ENCODE measurements around the gene DHRS1. TPM values are rescaled to one million over a fixed set of nuclear protein-coding genes. Genes with fewer than 3 reads are reported as not detected.

Gene DHRS1
- polyA plus RNA-seq, 1 donor (not counting 4 experiments of a cell fraction or from before 2014, with no cell fraction given) = 65.1 TPM

DNA sequence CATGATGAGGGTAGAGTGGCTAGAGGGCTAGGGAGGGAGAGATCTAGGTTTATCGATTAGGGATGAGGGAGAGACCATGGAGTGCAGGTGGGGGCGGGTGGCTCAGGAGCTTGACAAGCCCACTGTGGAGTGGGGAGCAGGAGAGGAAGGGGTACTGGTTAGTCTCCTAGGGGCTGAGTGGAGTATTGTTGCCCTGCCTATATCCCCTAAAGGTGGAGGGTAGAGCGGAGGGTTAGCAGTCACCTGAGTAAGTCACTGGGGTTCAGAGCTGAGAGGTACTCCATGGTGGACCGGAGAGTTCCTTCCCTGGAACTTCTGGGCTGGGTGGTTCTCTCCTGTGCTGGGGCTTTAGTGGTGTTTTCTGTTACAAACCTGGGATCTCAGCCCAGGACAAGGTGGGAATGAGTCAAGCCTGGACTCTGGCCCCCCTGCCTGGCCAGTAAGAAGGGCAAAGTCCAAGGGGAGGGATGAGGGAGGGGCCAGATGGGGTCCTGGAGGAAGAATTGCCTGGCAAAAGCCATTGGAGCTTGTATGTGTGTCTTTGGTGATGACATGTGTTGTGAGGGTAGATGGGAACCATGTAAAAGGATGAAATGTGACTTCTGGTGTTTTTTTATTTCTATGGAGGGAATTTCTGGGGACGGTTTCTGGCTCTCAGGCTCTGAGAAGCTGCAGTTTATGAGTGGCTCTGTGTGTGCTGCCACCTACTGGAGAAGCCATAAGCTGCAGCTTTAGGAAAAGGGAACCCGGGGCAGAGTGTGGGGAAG is 8.2 kb upstream of the DHRS1 start, which contains the start of gene CIDEB:
Gene CIDEB, minus strand, starts transcription at position 403 of the 767 bp plus-strand sequence. Its CDS starts 119 bp downstream, at position 284.
- H3K9me1 ChIP-seq (ENCODE audit: control insufficient read depth, extremely low read depth, insufficient read depth, low read length) = no peaks in the 10 kb centered on the region
- no peaks in the 10 kb centered on the region for H3K9me3 ChIP-seq (ENCODE audit: control insufficient read depth, low read depth, low read length)
- FAIRE-seq (no peak), DNase-seq (ENCODE audit: low read depth, low spot score) (no peak)
- TF ChIP-seq EZH2 (IDR thresholded peaks at IDR 0.05; ENCODE audit: low read length) = no peak
- TF ChIP-seq, protein P1, sequence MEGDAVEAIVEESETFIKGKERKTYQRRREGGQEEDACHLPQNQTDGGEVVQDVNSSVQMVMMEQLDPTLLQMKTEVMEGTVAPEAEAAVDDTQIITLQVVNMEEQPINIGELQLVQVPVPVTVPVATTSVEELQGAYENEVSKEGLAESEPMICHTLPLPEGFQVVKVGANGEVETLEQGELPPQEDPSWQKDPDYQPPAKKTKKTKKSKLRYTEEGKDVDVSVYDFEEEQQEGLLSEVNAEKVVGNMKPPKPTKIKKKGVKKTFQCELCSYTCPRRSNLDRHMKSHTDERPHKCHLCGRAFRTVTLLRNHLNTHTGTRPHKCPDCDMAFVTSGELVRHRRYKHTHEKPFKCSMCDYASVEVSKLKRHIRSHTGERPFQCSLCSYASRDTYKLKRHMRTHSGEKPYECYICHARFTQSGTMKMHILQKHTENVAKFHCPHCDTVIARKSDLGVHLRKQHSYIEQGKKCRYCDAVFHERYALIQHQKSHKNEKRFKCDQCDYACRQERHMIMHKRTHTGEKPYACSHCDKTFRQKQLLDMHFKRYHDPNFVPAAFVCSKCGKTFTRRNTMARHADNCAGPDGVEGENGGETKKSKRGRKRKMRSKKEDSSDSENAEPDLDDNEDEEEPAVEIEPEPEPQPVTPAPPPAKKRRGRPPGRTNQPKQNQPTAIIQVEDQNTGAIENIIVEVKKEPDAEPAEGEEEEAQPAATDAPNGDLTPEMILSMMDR (optimal IDR thresholded peaks at IDR 0.05 in 1 of 3, IDR thresholded peaks at IDR 0.05 in 1 of 3, conservative IDR thresholded peaks at IDR 0.05 in 1 of 3; ENCODE audit: extremely low read depth in 1 of 3, insufficient read depth in 2 of 3, low read length in 3 of 3) = peak in 2 of 3 experiments; percentile 93 to 98
- H2AFZ ChIP-seq (ENCODE audit: control insufficient read depth, low read length) = no peak within 1 kb of the TSS
- H3K36me3 ChIP-seq (ENCODE audit: control insufficient read depth in 2 of 2, extremely low read depth in 1 of 2, insufficient read depth in 2 of 2, low read length in 2 of 2) = peaks cover 40 to 52% of the 10 kb centered on the region in 2 experiments
- peaks cover 42% of the 10 kb centered on the region for H3K4me1 ChIP-seq (ENCODE audit: control insufficient read depth, extremely low read depth, insufficient read depth, low read length)
- no peaks in the 10 kb centered on the region for H4K20me1 ChIP-seq (ENCODE audit: control insufficient read depth, extremely low read depth, insufficient read depth, low read length)
- H3K4me3 ChIP-seq (ENCODE audit: control insufficient read depth in 2 of 3, extremely low read depth in 1 of 3, insufficient read depth in 2 of 3, low read depth in 1 of 3, low read length in 3 of 3) = no peak within 1 kb of the TSS
- H3K27ac ChIP-seq (ENCODE audit: control insufficient read depth, insufficient read depth, low read length) = no peak within 1 kb of the TSS
- H3K9ac ChIP-seq (ENCODE audit: control insufficient read depth, extremely low read depth, insufficient read depth, low read length) = no peak within 1 kb of the TSS
- dilution Hi-C loops (cut with MboI; ENCODE audit: extremely low pct_ligation_motif_present, low sequenced_read_pairs) = no loop called here
- peaks cover 4% of the 10 kb centered on the region for H3K79me2 ChIP-seq (ENCODE audit: control insufficient read depth, insufficient read depth, low read length)
- H3K4me2 ChIP-seq (ENCODE audit: control insufficient read depth, extremely low read depth, insufficient read depth, low read depth, low read length) = no peak within 1 kb of the TSS
- H3K27me3 ChIP-seq (ENCODE audit: control insufficient read depth, extremely low read depth, insufficient read depth, low read length) = no peaks in the 10 kb centered on the region

DNA sequence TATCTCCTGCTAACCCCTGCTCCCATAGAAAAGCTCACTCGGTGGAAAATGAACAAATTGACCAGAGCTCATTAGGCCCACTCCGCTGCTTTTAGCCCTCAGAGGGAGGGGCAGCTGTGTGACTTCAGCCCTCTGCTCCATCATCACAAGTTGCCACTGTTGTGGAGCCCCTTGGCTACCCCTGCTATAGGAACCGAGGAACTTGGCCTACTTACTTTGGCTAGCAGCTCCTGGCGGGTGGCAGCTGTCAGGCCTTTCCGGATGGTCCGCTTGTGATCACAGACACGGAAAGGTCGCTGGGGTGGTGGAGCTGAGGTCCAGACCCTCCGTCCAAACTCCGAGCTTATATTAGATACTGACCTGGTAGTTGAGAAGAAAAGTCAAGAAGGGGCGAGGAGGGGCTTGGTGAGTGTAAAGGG is 7.6 kb upstream of the DHRS1 start:
- Histone ChIP-seq H3K27me3 (ENCODE audit: control insufficient read depth, extremely low read depth, insufficient read depth, low read length) (no peaks in the 10 kb centered on the region), H3K9me3 (ENCODE audit: control insufficient read depth, low read depth, low read length) (no peaks in the 10 kb centered on the region), H3K27ac (ENCODE audit: control insufficient read depth, insufficient read depth, low read length) (no peak overlapping the region), H3K9me1 (ENCODE audit: control insufficient read depth, extremely low read depth, insufficient read depth, low read length) (no peaks in the 10 kb centered on the region), H3K79me2 (ENCODE audit: control insufficient read depth, insufficient read depth, low read length) (peaks cover 4% of the 10 kb centered on the region), H4K20me1 (ENCODE audit: control insufficient read depth, extremely low read depth, insufficient read depth, low read length) (no peaks in the 10 kb centered on the region), H2AFZ (ENCODE audit: control insufficient read depth, low read length) (no peak overlapping the region), H3K36me3 (ENCODE audit: control insufficient read depth in 2 of 2, extremely low read depth in 1 of 2, insufficient read depth in 2 of 2, low read length in 2 of 2) (peaks cover 45 to 58% of the 10 kb centered on the region in 2 experiments), H3K4me2 (ENCODE audit: control insufficient read depth, extremely low read depth, insufficient read depth, low read depth, low read length) (no peak overlapping the region), H3K4me3 (ENCODE audit: control insufficient read depth in 2 of 3, extremely low read depth in 1 of 3, insufficient read depth in 2 of 3, low read depth in 1 of 3, low read length in 3 of 3) (no peak overlapping the region), H3K9ac (ENCODE audit: control insufficient read depth, extremely low read depth, insufficient read depth, low read length) (no peak overlapping the region), H3K4me1 (ENCODE audit: control insufficient read depth, extremely low read depth, insufficient read depth, low read length) (peaks cover 39% of the 10 kb centered on the region)
- DNase-seq (ENCODE audit: low read depth, low spot score) (no peak), FAIRE-seq (no peak)
- no peak for TF ChIP-seq EZH2 (IDR thresholded peaks at IDR 0.05; ENCODE audit: low read length)
- dilution Hi-C loops (cut with MboI; ENCODE audit: extremely low pct_ligation_motif_present, low sequenced_read_pairs) = no loop called here

Measured in keratinocyte (primary cell).